HEK293T (cell line): ENCODE data around the gene SPOPL.
"Not testable (repeated sequence)": the region's sequence is repeated elsewhere in the genome, so short reads cannot be mapped to it uniquely, and the experiment has no call there.

ENCODE experiments used
- CTCF ChIA-PET: fragments of 350-600 bp; formaldehyde crosslinking; extraction: SDS; loops from one replicate; lab custom pipeline; 2021; ENCODE audit warnings: antibody characterized with exemption, inconsistent platforms; lab: Yijun Ruan, JAX
- POLR2A ChIA-PET: fragments of 350-600 bp; formaldehyde crosslinking; extraction: SDS; loops from one replicate; lab custom pipeline; 2020; ENCODE audit warnings: antibody characterized with exemption, inconsistent platforms; lab: Yijun Ruan, JAX
- DNase-seq: peaks from one replicate; pipeline ENCODE4 v3.0.0; 2012; ENCODE audit warnings: mixed read lengths; ENCODE audit errors: extremely low spot score
- ARNT ChIP-seq: fragments of 450-650 bp; IDR thresholded peaks from 2 replicates; pipeline ENCODE4 v1.6.1; 2017; ENCODE audit warnings: mild to moderate bottlenecking
- BHLHE40 ChIP-seq: fragments of 450-650 bp; IDR thresholded peaks from 2 replicates; pipeline ENCODE4 v1.6.1; 2016; ENCODE audit warnings: mild to moderate bottlenecking, moderate library complexity, borderline replicate concordance
- CTBP1 ChIP-seq: fragments of 450-650 bp; IDR thresholded peaks from 2 replicates; pipeline ENCODE4 v1.6.1; 2016; ENCODE audit warnings: borderline replicate concordance
- ELF4 ChIP-seq: fragments of 450-650 bp; IDR thresholded peaks from 2 replicates; pipeline ENCODE4 v1.6.1; 2017; ENCODE audit warnings: antibody characterized with exemption
- FOXA1 ChIP-seq: fragments of 450-650 bp; IDR thresholded peaks from 2 replicates; pipeline ENCODE4 v1.6.1; 2016; ENCODE audit warnings: mild to moderate bottlenecking
- FOXK2 ChIP-seq: fragments of 450-650 bp; IDR thresholded peaks from 2 replicates; pipeline ENCODE4 v1.6.1; 2016; ENCODE audit warnings: mild to moderate bottlenecking
- FOXM1 ChIP-seq: fragments of 450-650 bp; IDR thresholded peaks from 2 replicates; pipeline ENCODE4 v1.6.1; 2017; ENCODE audit warnings: mild to moderate bottlenecking, borderline replicate concordance
- HDGF ChIP-seq: fragments of 450-650 bp; IDR thresholded peaks from 2 replicates; pipeline ENCODE4 v1.6.1; 2017; ENCODE audit warnings: antibody characterized with exemption, borderline replicate concordance
- L3MBTL2 ChIP-seq: fragments of 450-650 bp; conservative IDR thresholded peaks from 2 replicates; pipeline ENCODE4 v1.6.1; 2016; ENCODE audit warnings: mild to moderate bottlenecking
- LEF1 ChIP-seq: fragments of 450-650 bp; IDR thresholded peaks from 2 replicates; pipeline ENCODE4 v1.6.1; 2017; ENCODE audit warnings: mild to moderate bottlenecking, borderline replicate concordance
- NFRKB ChIP-seq: fragments of 450-650 bp; IDR thresholded peaks from 2 replicates; pipeline ENCODE4 v1.6.1; 2016; ENCODE audit warnings: mild to moderate bottlenecking, moderate library complexity
- PKNOX1 ChIP-seq: fragments of 450-650 bp; IDR thresholded peaks from 2 replicates; pipeline ENCODE4 v1.6.1; 2016
- SP1 ChIP-seq: fragments of 450-650 bp; IDR thresholded peaks from 2 replicates; pipeline ENCODE4 v1.6.1; 2017
- SUZ12 ChIP-seq: fragments of 450-650 bp; IDR thresholded peaks from 2 replicates; pipeline ENCODE4 v1.6.1; 2016; ENCODE audit warnings: mild to moderate bottlenecking
- TARDBP ChIP-seq: fragments of 450-650 bp; IDR thresholded peaks from 2 replicates; pipeline ENCODE4 v1.6.1; 2016
- ZNF384 ChIP-seq: fragments of 450-650 bp; IDR thresholded peaks from 2 replicates; pipeline ENCODE4 v1.6.1; 2016

SPOPL gene

DNA sequence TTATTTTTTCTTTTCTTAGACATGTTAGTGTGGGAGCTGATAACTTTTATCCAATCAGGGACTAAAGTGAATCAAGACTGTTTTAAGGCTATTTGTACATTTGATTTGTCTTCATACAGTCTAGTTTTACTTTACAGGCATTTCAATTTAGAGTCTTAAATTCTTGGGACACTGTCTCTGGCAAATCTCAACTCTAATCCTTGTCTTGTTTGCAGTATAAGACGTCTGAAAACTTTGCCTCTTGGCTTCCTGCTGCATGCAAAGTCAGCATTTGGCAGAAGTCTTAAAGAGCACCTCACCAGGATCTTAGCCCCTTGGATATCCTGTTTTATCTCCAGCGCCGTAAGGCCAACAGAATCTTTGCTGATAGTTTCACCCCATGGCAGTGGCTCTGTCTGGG lies 30.3 kb downstream of the SPOPL start:
- no peak for DNase-seq
- POLR2A ChIA-PET, result no interaction called here
- CTCF ChIA-PET, result no interaction called here
- no peak for TF ChIP-seq SUZ12
- no peak for TF ChIP-seq FOXA1
- no peak for TF ChIP-seq ARNT
- no peak for TF ChIP-seq ZNF384
- TF ChIP-seq PKNOX1, result no peak
- no peak for TF ChIP-seq BHLHE40
- TF ChIP-seq TARDBP, result no peak
- TF ChIP-seq FOXM1, result no peak
- no peak for TF ChIP-seq NFRKB
- no peak for TF ChIP-seq FOXK2
- TF ChIP-seq L3MBTL2, result no peak
- no peak for TF ChIP-seq CTBP1
- TF ChIP-seq HDGF, result no peak
- TF ChIP-seq ELF4, result no peak
- no peak for TF ChIP-seq SP1
- TF ChIP-seq LEF1, result no peak

- ChIA-PET POLR2A (no interaction called here), CTCF (no interaction called here)
- no peak for DNase-seq
- no peak for TF ChIP-seq FOXM1
- no peak for TF ChIP-seq ZNF384
- TF ChIP-seq CTBP1, result no peak
- TF ChIP-seq TARDBP, result no peak
- TF ChIP-seq LEF1, result no peak
- no peak for TF ChIP-seq ELF4
- no peak for TF ChIP-seq BHLHE40
- no peak for TF ChIP-seq L3MBTL2
- no peak for TF ChIP-seq FOXK2
Measured at GRCh38 chr2:138534791-138535190, 33.2 kb downstream of the SPOPL start.

- TF ChIP-seq CTBP1 (no peak), FOXM1 (no peak), SUZ12 (no peak), PKNOX1 (no peak), SP1 (no peak), TARDBP (no peak), HDGF (no peak), BHLHE40 (no peak), ELF4 (no peak), L3MBTL2 (no peak), ARNT (no peak), ZNF384 (no peak), NFRKB (no peak), LEF1 (no peak), FOXA1 (no peak)
- CTCF ChIA-PET, result no interaction called here
- DNase-seq, result no peak
- POLR2A ChIA-PET, result no interaction called here
Measured at GRCh38 chr2:138536302-138536701, 34.7 kb downstream of the SPOPL start.

- ChIA-PET CTCF (no interaction called here), POLR2A (no interaction called here)
- TF ChIP-seq HDGF (no peak), CTBP1 (no peak), NFRKB (no peak), ELF4 (no peak), FOXA1 (no peak), ZNF384 (no peak), L3MBTL2 (no peak), LEF1 (no peak), PKNOX1 (no peak), FOXM1 (no peak), ARNT (no peak), BHLHE40 (no peak), SUZ12 (no peak), TARDBP (no peak), FOXK2 (no peak)
- DNase-seq, result no peak
Measured at GRCh38 chr2:138536740-138537139, 35.2 kb downstream of the SPOPL start.

DNA sequence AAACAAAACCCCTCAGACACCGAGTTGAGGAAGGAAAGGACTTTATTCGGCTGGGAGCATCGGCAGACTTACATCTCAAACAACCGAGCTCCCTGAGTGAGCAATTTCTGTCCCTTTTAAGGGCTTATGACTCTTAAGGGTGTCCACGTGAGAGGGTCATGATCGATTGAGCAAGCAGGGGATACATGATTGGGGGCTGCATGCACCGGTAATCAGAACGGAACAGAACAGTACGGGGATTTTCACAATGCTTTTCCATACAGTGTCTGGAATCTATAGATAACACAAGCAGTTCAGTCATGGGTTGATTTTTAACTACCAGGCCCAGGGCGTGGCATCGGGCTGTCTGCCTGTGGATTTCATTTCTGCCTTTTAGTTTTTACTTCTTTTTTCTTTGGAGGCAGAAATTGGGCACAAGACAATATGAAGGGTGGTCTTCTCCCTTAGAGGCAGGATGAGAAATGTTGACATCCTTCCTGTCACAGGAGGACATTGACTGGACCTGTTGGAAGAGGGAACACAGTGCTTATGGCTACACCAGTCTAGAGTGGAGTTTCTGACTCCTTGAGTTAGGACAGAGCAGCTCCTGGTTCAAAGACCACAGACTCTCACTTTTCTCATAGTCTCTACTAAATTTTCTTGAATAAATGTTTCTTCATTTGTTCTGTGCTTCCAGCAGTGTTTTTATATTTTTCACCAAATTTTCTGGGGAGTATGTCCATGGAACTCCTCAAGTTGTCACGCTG lies 35.8 kb downstream of the SPOPL start:
- CTCF ChIA-PET, result no interaction called here
- DNase-seq, result no peak
- TF ChIP-seq FOXA1, result no peak
- TF ChIP-seq ARNT, result no peak
- no peak for TF ChIP-seq SP1
- no peak for TF ChIP-seq BHLHE40
- no peak for TF ChIP-seq ZNF384
- TF ChIP-seq NFRKB, result no peak
- TF ChIP-seq L3MBTL2, result no peak
- TF ChIP-seq FOXK2, result no peak
- no peak for TF ChIP-seq HDGF
- no peak for TF ChIP-seq PKNOX1
- POLR2A ChIA-PET, result no interaction called here

DNA sequence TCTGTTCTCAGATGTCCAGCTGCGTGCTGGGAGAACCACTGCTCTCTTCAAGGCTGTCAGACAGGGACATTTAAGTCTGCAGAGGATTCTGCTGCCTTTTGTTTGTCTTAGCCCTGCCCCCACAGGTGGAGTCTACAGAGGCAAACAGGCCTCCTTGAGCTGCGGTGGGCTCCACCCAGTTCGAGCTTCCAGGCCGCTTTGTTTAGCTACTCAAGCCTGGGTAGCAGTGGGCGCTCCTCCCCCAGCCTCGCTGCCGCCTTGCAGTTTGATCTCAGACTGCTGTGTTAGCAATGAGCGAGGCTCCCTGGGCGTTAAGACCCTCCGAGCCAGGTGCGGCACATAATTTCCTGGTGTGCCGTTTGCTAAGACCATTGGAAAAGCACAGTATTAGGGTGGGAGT lies 42.6 kb downstream of the SPOPL start:
- CTCF ChIA-PET, DNase-seq: not testable (repeated sequence)
- POLR2A ChIA-PET, result interaction anchor here (1.6 kb wide), 1 partner anchor 43 kb away, joined by 6 read pairs; no protein-coding TSS in a partner anchor
